Fibroblast of the aortic adventitia (primary cell): ENCODE results near the gene LMO7. TPM values are rescaled to one million over a fixed set of nuclear protein-coding genes. Genes with fewer than 3 reads are reported as not detected.

Experiments used
- DNase-seq: peaks from one replicate; pipeline ENCODE4 v3.0.0-alpha.2; 2010; ENCODE audit warnings: low read depth
- H3K4me3 ChIP-seq: 2 replicates; pipeline ENCODE4 v1.5.1; 2011; ENCODE audit warnings: low read depth, mild to moderate bottlenecking, control low read depth, low read length, moderate library complexity
- CTCF ChIP-seq: IDR thresholded peaks from 2 replicates; pipeline ENCODE4 v1.5.1; 2011; ENCODE audit warnings: mild to moderate bottlenecking, low read length, control low read depth, inconsistent platforms; ENCODE audit not compliant: insufficient read depth
- total RNA-seq: library from RNA; depleted of rRNA; stranded (reverse); fragments of >200 nt; gene quantifications from 2 replicates; pipeline ENCODE4 v1.2.3, GENCODE V29; 2012; ENCODE audit warnings: low replicate concordance

LMO7 gene
- total RNA-seq, 1 donor, result 221 TPM

GRCh38 chr13:75784003-75784402 lies 147.9 kb downstream of the LMO7 start:
- TF ChIP-seq CTCF, result no peak
- no peak overlapping the region for H3K4me3 ChIP-seq
- DNase-seq, result no peak

- H3K4me3 ChIP-seq, result no peak overlapping the region
- peak; percentile 75 for DNase-seq
- no peak for TF ChIP-seq CTCF
Observed at GRCh38 chr13:75785130-75785529, 149.0 kb downstream of the LMO7 start.

- H3K4me3 ChIP-seq, result no peak overlapping the region
- no peak for TF ChIP-seq CTCF
Observed at GRCh38 chr13:75787249-75787928, 151.3 kb downstream of the LMO7 start.

DNA sequence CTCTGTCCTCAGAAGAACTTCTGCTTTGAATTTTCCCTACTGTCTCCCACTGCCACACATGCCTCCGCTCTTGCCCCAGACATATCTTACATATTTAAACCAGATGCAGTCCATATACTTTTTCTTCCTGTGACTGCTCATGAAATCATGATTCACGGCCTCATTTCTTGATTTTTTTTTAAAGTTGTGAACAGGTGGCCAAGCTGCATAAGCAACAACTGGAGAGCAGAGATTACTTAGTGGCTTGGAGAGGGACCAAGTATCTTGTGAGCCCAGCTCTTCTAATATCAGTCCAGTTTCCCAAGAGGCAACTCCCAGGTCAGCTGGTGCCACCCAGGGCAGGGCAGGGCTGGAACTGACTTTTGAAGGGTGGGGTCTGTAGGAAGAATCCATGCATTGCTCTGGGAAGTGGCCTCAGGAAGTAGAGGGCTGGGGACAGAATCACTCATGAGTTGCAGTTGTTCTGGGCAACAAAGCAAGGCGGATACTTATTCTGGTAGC lies 152.4 kb downstream of the LMO7 start:
- DNase-seq, result peak; percentile 92
- no peak overlapping the region for H3K4me3 ChIP-seq
- TF ChIP-seq CTCF, result no peak

More at GRCh38 chr13:75787249-75787928, 151.3 kb downstream of the LMO7 start:
- DNase-seq, result peak; percentile 69

- TF ChIP-seq CTCF, result no peak
- DNase-seq, result no peak
- H3K4me3 ChIP-seq, result no peak overlapping the region
Observed at GRCh38 chr13:75789451-75790197, 153.5 kb downstream of the LMO7 start.

- no peak overlapping the region for H3K4me3 ChIP-seq
- DNase-seq, result no peak
- TF ChIP-seq CTCF, result no peak
Observed at GRCh38 chr13:75790198-75790970, 154.3 kb downstream of the LMO7 start.
